HG02970 (cell line): ENCODE results near the gene ZNF175.

Source experiments
- ATAC-seq: cut with Tn5 transposase; IDR thresholded peaks from one replicate; pipeline ENCODE4 v1.9.1; 2021; ENCODE audit warnings: mild to moderate bottlenecking, moderate library complexity, moderate number of reproducible peaks; ENCODE audit not compliant: unreplicated experiment, low FRiP score

ZNF175 gene

DNA sequence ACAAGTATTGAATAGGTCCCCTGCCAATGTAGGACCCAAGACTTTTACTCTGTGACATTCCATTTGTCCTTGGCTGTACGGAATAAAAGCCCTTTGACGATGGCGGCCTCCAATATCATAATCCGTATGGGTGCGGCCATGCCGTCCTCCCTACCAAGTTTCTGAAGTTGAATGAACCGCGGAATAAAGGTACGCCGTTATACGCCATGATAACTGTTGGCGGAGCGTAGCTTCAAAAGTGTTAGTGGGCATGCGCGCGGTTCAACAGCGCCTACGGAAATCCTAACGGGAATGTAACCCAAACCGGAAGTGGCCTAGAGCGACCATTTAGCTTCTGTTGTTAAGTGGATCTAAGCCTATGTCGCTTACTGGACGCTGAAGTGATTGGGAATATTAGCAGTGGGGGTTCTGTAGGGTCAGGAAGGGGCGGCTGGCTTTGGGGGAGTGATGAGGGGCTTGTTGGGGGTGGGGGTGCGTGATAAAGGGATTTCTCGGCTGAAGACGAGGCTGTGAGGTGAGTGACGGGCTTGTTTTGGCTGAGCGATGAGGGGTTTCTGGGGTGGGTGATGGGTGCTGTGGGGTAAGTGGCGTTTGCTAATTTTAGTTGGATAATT, at the start of gene ZNF175:
Gene ZNF175 (plus strand): TSS at position 322 of the 614 bp plus-strand sequence. CDS start 2,047 bp downstream, outside the sequence.
- peak; percentile 83 for ATAC-seq

GRCh38 chr19:51521357-51521756, 49.7 kb upstream of the ZNF175 start:
- no peak for ATAC-seq

DNA sequence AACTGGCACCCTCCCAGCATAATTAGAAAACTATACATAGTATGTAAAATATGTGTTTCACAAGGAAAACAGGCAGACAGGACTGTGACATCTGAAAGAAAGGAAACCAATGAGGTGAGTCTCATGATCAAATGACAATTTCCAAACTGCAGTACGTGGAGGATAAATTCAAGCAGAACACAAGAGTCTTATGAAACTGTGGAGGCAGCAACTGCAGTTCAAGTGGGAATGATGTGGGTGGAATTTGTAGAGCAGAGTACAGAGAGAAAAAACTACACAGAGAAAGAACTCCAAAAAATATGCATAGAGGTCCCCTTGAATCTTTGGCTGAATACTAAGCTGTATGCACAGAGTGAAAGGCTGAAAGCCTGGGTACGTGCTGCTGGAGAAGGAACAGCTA, 49.3 kb upstream of the ZNF175 start:
- ATAC-seq, result no peak

DNA sequence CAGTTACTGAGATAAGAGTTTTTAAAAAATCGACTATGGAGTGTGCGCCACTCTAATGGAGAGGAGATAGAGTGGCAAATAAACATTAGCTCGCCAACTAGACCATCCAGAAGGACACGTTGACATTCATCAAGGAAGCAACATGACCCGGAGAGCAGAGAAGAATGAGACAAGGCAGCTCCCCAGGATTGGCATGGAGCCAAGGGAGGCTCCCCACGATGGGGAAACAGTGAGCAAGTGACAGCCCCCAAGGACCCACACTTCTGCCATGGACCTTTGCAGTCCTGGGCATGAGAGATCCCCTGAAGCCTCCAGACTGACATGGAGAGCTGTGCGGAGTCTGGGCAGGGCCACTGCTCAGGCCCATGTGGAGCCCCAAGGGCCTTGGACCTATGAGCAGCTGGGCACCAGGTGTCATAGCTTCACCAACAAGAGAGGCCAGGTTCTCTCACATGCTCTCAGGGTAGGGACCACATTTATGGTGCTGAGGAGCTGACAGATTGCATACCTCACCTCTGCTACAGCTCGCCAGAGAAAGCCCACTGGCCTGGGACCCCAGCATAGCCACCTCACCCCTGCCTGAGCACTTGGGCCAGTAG, 46.3 kb upstream of the ZNF175 start:
- no peak for ATAC-seq

- no peak for ATAC-seq
Measured at GRCh38 chr19:51525651-51526050, 45.4 kb upstream of the ZNF175 start.

GRCh38 chr19:51529301-51529700, 41.8 kb upstream of the ZNF175 start:
- no peak for ATAC-seq

GRCh38 chr19:51530616-51531015, 40.5 kb upstream of the ZNF175 start:
- no peak for ATAC-seq

DNA sequence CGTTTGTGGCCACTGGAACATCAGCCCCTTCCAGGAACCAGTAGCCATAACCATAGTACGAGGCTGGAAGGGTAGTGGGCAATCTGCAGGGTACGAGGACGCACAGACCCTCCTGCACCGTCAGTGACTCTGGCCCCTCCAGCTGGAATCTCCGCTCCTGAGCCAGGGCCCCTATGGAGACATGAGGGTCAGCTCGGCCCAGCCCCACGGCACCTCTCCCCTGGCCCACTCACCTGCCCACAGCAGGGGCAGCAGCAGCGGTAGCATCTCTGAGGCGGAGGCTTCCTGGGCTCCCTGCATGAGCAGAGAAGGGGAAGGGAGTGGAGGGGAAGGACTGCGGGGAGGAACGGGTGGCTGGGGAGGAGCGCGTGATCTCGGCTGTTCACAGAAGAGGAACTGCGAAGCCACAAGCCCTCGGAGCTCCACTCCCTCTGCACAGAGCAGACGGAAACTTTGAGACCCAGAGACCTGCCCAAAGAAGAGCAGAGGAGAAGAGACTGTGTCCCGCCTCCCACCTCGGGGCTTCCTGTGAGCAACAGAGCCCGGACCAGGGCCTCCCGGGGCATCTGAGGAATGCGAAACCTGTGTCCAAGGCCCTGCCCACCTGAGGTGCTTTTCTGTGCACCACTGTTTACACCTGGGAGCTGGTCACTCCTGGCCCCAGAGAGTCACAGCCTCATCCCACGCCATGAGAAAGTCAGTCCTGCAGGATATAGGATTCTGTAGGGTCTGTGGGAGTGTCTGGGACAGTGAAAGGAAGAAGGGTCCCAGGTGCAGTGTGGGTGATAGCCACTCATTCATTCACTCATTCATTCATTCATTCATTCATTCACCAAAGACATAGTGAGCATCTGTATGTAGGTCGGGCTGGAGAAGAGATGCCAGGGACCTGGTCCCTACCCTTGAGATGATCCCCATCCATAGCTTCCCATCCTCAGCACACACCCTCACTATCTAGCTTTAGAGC, 39.5 kb upstream of the ZNF175 start, which contains the start of gene SIGLEC6:
Gene SIGLEC6 (minus strand): TSS at position 322 of the 967 bp plus-strand sequence. CDS start 22 bp downstream, at position 300.
- ATAC-seq, result no peak

DNA sequence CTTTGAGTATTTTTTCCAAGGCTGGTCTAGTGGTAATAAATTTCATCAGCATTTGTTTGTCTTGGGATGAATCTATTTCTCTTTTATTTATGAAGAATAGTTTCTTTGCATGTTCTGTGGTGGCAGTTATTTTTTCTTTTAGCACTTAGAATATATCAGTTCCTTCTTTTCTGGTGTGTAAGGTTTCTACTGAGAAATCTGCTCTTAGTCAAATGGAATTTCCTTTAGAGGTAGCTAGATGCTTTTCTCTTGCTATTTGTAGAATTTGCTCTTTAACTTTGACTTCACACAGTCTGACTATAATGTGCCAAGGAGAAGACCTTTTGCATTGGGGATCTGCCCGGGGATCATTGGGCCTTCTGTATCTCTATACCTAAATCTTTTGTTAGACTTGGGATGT, 35.5 kb upstream of the ZNF175 start:
- no peak for ATAC-seq

DNA sequence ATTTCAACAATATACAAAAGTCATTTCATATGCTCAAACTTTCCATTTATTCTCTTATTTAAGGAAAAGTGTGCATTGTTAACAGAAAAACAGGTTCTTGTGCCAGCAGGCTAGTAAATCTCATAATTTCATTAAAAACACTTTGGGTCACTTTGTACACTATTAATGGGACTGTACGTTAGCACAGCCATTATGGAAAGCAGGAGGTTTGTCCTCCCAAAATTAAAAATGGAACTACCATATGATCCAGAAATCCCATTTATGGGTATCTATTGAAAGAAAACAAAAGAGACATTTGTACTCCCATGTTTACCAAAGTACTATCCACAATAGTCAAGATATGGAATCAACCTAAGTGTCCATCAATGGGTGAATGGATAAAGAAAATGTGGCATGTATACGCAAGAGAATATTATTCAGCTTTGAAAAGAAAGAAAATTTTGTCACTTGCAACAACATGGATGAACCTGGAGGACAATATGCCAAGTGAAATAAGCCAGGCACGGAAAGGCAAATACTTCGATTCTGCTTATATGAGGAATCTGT, 31.2 kb upstream of the ZNF175 start:
- no peak for ATAC-seq

DNA sequence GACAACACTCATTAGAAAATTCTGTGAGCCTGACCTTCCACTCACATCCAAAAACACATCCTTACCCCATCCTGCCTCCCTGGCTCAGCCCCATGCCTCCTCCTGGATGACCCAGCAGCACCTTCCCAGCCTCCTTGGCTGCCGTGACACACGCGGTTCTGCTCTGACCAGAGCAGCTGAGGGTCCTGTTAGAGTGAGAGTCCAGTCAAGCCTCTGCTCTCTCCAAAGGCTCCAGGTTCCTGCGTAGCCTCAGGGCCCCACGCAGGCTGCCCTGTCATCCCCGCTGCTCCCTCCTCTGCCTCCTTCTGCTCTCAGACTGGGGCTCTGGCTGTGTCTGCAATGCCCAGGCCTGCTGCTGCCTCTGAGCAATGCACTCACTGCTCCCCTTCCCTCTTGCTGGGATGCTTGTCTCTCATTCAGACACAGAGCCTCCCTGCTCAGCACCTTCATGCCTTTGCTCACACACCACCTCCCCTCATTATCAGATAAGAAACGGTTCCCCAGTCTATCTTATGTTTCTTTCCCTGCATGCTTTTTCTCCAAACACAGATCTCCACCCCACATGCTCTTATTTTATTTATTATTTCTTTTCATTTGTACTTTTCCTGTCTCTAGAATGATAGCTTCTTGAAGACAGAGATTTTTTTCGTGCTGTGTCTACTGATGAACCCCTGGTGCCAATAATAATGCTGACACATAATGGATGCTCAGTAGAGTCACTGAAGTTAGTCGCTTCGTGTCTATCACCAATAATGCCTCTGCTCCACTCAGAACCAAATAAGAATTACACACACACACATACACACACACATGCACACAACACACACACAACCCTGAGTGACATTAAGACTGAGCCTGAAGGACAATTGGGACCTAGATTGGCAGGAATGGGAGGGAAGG, 29.4 kb upstream of the ZNF175 start:
- ATAC-seq, result no peak

DNA sequence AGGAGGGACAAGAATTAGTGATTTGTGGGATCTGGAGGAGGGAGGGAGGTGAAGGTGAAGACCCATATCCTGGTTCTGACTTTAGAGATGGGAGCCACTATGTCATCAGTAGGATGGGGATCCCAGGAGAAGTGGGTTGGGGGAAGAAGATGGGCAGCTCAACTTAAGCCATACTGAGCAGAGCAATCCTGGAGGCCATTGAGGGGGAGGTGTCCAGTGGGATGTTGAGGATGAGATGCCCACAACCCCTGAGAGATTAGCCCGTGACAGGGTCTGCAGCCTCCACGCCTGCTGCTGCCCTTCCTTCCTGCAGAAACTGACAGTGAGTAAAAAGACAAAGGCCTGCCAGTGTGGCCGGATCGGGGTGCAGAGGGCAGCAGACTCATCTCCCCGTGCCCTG, 28.4 kb upstream of the ZNF175 start:
- ATAC-seq, result no peak

- no peak for ATAC-seq
Measured at GRCh38 chr19:51544038-51544437, 27.0 kb upstream of the ZNF175 start.

GRCh38 chr19:51546107-51546649, 24.9 kb upstream of the ZNF175 start:
- ATAC-seq, result no peak

DNA sequence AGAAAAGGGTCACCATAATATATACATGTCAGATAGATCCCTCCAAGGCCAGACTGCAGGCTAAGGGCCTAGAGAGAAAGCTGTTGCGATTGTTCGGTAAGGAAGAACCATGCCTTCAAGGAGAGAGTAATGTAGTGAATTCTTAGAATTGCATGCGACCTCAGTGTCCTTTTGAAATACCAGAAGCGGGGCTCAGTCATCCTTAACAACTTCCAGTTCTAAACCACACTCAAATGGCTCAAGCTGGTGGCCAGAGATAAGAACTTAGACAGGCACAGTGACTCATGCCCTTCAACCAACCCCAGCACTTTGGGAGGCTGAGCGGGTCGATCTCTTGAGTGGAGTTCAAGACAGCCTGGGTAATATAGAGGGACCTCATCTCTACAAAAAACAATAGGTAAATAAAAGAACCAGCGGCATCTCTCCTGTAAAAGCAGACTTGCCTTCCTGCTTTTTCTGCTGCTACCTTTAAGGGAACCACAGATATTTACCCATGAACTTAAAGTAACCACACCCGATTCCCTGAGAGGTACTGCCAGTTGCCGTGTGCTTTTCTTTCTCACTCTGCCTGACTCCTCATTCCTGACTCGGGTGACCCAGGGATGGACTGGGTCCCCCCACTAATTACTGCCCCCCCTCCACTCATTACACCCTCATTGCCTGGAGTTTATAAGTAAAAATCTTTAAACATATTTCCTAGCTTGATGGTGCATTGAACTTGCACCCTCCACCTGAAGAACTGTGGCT, 24.3 kb upstream of the ZNF175 start:
- no peak for ATAC-seq

- ATAC-seq, result no peak
Measured at GRCh38 chr19:51547397-51548212, 23.5 kb upstream of the ZNF175 start.

DNA sequence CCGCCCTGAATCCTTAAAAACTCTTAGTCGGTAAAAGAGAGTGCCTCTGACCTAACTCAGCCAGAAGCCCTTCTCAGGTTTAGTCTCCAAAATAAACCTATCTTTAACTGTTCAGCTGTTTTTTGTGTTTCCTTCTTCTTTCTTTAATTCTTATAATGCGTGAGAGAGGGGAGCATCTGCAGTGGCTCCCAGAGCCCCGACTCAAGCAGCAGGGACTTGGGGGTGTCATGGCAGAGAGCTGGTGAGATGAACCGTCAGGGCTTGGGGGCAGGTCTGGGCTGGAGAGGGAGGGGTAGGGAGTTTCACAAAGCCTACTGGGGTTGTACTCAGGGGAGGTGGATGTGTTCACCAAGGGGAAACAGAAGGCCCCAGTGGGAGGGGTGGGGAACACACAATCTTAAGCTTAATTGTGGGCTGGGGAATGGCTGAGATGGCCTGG, 22.9 kb upstream of the ZNF175 start:
- no peak for ATAC-seq

GRCh38 chr19:51548891-51549305, 22.2 kb upstream of the ZNF175 start:
- no peak for ATAC-seq
